SIG-M5 treated with dmso at 0.1 percent for 504 hours (cell line): Measurements from ENCODE around the gene GLOD5.

Source experiments
- DNase-seq: peaks from one replicate; lab custom pipeline; 2025; ENCODE audit not compliant: unreplicated experiment; lab: John Stamatoyannopoulos, UW

The GLOD5 gene

GRCh38 chrX:48753708-48754228 is 7.8 kb upstream of the GLOD5 start:
- DNase-seq: no peak

DNA sequence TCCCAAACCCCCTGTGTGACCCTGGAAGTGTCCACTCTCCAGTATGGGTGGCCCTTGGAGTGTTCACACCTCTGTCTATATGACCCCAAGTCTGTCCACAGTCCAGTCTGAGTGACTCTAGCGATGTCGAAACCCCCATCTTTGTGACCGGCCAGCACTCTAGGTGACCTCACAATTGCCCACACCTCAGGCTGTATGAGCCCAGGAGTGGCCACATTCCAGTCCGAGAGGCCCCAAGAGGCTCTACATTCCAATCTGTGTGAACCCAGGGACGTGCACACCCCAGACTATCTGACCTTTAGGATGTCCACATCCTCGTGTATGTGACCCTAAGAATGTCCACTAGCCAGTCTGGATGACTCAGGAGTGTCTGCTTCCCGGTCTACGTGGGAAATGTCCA is 7.3 kb upstream of the GLOD5 start:
- no peak for DNase-seq

- DNase-seq: no peak
Measured at GRCh38 chrX:48769230-48769629, 7.7 kb downstream of the GLOD5 start.

GRCh38 chrX:48770296-48770695 is 8.7 kb downstream of the GLOD5 start:
- no peak for DNase-seq

DNA sequence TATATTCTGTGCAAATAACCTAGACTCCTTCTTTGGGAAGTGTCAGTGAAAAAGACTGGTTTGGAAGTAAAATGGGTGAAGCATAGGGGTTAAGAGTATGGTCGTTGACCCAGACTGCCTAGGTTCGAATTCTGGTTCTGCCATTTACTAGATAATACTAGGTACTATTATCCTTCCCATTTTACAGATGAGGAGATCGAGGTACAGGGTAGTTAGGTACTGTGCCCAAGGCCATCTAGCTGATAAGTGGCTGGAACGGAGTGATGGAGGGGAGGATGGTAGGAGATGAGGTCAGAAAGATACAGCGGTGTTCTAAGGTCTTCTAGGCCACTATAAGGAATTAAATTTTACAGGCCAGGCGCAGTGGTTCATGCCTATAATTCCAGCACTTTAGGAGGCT is 11.1 kb downstream of the GLOD5 start:
- DNase-seq: no peak

- no peak for DNase-seq
Measured at GRCh38 chrX:48776818-48777439, 15.4 kb downstream of the GLOD5 start.

- DNase-seq: no peak
Measured at GRCh38 chrX:48779399-48779798, 17.9 kb downstream of the GLOD5 start.

DNA sequence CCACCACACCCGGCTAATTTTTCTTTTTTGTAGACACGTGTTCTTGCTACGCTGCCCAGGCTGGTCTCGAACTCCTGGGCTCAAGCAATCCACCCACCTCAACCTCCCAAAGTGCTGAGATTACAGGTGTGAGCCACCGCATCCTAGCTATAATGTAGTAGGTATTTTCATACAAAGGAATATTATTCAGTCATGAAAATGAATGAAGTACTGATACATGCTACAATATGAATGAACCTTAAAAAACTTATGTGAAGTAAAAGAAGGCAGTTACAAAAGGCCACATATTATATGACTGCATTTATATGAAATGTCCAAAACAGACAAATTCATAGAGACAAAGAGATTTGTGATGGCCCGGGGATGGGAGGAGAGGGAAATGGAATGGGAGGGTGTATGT is 20.2 kb downstream of the GLOD5 start:
- DNase-seq: no peak

DNA sequence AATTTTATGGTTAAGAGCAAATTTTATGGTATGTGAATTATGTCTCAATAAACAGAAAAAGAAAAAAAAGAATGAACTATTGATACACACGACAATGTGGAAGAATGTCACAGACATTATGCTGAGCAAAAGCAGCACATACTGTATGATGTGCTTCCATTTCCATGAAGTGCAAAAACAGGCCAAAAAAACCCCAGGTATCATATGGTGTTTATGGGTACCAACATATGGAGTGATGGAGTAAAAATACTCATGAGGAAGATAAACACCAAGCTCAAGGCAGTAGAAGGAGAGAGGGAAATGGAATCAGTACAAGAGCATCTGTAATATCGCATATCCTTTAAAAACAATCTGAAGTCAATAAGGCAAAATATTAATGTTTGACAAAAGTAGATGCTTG is 20.7 kb downstream of the GLOD5 start:
- DNase-seq: no peak

GRCh38 chrX:48782795-48783194 is 21.2 kb downstream of the GLOD5 start:
- DNase-seq: no peak

GRCh38 chrX:48784726-48785125 is 23.2 kb downstream of the GLOD5 start:
- DNase-seq: no peak

DNA sequence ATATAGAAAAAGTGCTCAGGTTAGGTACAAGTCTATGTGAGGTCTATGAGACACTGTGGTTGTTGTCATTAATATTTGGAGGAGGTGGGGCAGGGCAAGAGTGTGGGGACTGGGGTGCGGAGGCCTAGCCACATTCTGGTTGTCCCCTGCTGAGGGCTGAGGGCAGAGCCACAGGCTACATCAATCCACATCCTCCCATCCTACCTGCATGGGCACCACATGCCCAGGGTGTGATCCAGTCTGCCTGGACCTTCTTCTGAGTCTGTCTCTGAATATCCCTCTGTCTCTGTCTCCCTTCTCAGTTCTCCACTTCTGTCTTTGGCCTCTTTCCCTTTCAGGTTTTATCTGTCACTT is 23.6 kb downstream of the GLOD5 start:
- no peak for DNase-seq

GRCh38 chrX:48785540-48786214 is 24.1 kb downstream of the GLOD5 start:
- DNase-seq: no peak

DNA sequence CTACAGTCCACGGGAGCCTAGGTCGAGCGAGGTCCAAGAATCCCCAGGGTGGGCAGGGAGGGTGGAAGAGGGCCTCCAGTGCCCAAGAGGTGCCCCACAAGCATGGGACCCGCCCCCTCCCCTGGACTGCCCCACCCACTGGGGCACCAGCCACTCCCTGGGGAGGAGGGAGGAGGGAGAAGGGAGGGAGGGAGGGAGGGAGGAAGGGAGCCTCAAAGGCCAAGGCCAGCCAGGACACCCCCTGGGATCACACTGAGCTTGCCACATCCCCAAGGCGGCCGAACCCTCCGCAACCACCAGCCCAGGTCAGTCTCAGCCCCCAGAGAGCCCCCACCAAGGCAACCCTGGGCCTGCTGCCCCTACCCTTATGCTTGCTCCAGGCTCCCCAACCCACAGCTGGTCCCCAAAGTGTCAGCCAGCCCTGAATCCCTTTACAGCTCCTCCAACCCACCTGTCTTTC is 24.8 kb downstream of the GLOD5 start, which contains the start of gene GATA1:
GATA1 (plus strand) TSS at position 250 of the 460 bp plus-strand sequence. CDS start 4,520 bp downstream, outside the sequence.
- DNase-seq: no peak

DNA sequence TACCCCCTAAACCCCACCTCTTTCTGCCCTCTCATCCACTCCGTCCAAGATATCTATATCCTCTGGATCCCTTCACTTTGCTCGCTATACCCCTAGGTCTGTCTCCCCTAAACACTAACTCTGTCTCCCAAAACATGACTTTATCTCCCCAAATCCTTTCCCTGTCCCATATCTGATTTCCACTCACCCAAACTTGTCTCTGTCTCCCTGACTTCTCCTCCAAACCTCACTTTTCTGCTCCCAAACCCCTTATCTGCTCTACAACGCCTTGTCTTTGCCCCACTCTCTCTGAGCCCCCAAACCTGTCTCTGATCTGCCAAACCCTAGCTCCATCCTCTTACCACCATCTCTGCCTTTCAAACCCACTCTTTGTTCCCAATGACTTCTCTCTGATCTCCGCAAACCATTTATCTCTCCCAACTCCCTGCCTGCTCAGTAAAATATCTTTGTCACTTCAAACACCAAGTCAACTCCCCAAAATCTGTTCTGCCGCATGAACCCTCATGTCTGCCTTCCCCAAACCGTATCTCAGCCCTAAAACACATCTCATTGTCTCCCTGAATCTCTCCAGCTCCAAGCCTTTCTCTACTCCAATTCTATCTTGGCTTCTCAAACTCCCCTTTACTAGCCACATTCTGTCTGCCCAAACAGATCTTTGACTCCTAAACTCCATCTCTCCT is 25.4 kb downstream of the GLOD5 start:
- no peak for DNase-seq

- DNase-seq: no peak
Measured at GRCh38 chrX:48787505-48788443, 26.2 kb downstream of the GLOD5 start.

DNA sequence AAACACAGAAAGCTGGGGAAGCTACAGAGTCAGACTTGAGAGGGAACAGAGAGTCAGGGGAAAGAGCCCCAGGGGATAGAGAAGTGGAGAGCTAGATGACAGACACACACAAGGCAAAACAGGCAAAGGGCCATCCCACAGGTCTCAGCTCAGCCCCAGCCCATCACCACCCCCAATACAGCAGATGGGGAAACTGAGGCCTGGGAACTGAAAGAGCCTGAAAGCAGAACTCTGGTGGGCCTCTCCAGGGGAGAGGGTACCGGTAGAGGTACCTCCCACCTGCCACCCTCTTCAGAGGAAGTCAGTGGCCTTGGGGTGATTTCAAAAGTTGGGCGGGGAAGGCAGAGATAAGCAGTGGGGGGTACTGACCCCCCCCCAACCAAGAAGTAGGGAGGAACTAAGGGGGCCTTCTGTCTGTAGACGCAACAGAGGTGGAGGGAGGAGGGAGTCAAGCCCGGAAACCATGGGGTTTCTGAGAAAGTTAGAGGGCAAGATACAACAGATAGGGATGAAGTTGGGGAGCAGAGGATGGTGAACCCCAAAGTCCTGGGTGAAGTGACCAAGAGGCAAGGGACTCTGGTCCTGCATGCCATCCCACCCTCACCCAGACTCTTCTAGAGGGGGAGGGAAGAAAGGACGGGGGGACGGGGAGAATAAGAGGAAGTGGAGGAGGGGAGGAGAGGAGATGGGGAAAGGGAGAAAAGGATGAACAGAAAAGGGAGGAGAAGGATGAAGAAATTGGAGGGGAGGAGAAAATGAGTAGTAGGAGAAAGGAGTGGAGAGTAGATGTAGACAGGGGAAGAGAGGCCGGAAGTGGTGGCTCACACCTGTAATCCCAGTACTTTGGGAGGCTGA is 28.0 kb downstream of the GLOD5 start:
- DNase-seq: peak; percentile 9

GRCh38 chrX:48790477-48790876 is 28.9 kb downstream of the GLOD5 start:
- DNase-seq: no peak

- no peak for DNase-seq
Measured at GRCh38 chrX:48791063-48791820, 29.7 kb downstream of the GLOD5 start.
